GM12878 (cell line): ENCODE data around the gene SLC9A3. TPM values are rescaled to one million over a fixed set of nuclear protein-coding genes. Genes with fewer than 3 reads are reported as not detected.

Experiments used
- ATAC-seq: fragments of 200-7000 bp; cut with Tn5 transposase; 3 replicates; pipeline ENCODE4 v1.9.1; 2020; ENCODE audit warnings: mild to moderate bottlenecking, moderate library complexity
- BruUV-seq: library from RNA; stranded (reverse); fragments of 400-500 nt; replicated peaks from 2 replicates; lab custom pipeline; 2021; lab: Mats Ljungman, UMichigan
- CTCF ChIA-PET: fragments of 300-600 bp; sonication (Branson Sonifier 250); formaldehyde crosslinking; extraction: SDS; loops from one replicate; lab custom pipeline; 2021; ENCODE audit warnings: inconsistent platforms; lab: Yijun Ruan, JAX
- POLR2A ChIA-PET: fragments of 350-600 bp; formaldehyde crosslinking; extraction: SDS; loops from one replicate; lab custom pipeline; 2021; ENCODE audit warnings: inconsistent platforms; lab: Charles Lee
- RAD21 ChIA-PET: fragments of 300-600 bp; sonication (Branson Sonifier 250); formaldehyde crosslinking; loops from one replicate; lab custom pipeline; 2023; ENCODE audit warnings: antibody characterized with exemption; ENCODE audit not compliant: unreplicated experiment; lab: Charles Lee
- SMC1A ChIA-PET: fragments of 300-600 bp; sonication (Branson Sonifier 250); formaldehyde crosslinking; loops from one replicate; lab custom pipeline; 2023; ENCODE audit not compliant: unreplicated experiment, uncharacterized antibody; lab: Charles Lee
- DNase-seq: peaks from one replicate; pipeline ENCODE4 v3.0.0-alpha.2; 2011; ENCODE audit warnings: low read depth, low spot score
- FAIRE-seq: peaks from 3 replicates; lab custom pipeline; 2011; peaks lifted over from hg19 to GRCh38; lab: Jason Lieb, UNC
- H2AFZ ChIP-seq: 2 replicates; pipeline ENCODE4 v1.6.0; 2011; ENCODE audit warnings: low read depth, low read length, control low read depth; ENCODE audit not compliant: control insufficient read depth
- H3K27ac ChIP-seq: 2 replicates; pipeline ENCODE4 v1.5.1; 2011; ENCODE audit warnings: control low read depth; ENCODE audit not compliant: control insufficient read depth, insufficient read depth
- H3K27me3 ChIP-seq, 2 experiments: replicated peaks in 1 of 2; 2 replicates each; pipeline versions ENCODE4 v1.6.0 to v1.6.1; 2011; ENCODE audit warnings: low read length in 1 of 2; ENCODE audit not compliant: control insufficient read depth in 2 of 2, insufficient read depth in 2 of 2
- H3K36me3 ChIP-seq, 2 experiments: 2 replicates each; pipeline ENCODE4 v1.5.1; 2011; ENCODE audit warnings: low read length in 1 of 2; ENCODE audit not compliant: control insufficient read depth in 2 of 2, insufficient read depth in 2 of 2
- H3K4me1 ChIP-seq: 2 replicates; pipeline ENCODE4 v1.6.1; 2011; ENCODE audit warnings: mild to moderate bottlenecking, low read length, moderate library complexity, mixed read lengths; ENCODE audit not compliant: control insufficient read depth, insufficient read depth
- H3K4me2 ChIP-seq: 2 replicates; pipeline ENCODE4 v1.6.0; 2011; ENCODE audit warnings: control low read depth; ENCODE audit not compliant: control insufficient read depth, insufficient read depth
- H3K4me3 ChIP-seq: fragments of 200-600 bp; sonication (generic); 2 replicates; pipeline ENCODE4 v1.5.1; 2016
- H3K79me2 ChIP-seq: 2 replicates; pipeline ENCODE4 v1.6.0; 2011; ENCODE audit warnings: low read length; ENCODE audit not compliant: control insufficient read depth, insufficient read depth
- H3K9ac ChIP-seq: 2 replicates; pipeline ENCODE4 v1.8.0; 2011; ENCODE audit warnings: low read length, control low read depth, mixed read lengths; ENCODE audit not compliant: control insufficient read depth, insufficient read depth
- H3K9me3 ChIP-seq: replicated peaks from 3 replicates; pipeline ENCODE4 v1.5.1; 2011; ENCODE audit warnings: mild to moderate bottlenecking, low read length; ENCODE audit not compliant: control insufficient read depth, insufficient read depth
- H4K20me1 ChIP-seq: 2 replicates; pipeline ENCODE4 v1.6.0; 2011; ENCODE audit not compliant: control insufficient read depth, insufficient read depth
- BCL11A ChIP-seq: IDR thresholded peaks from 2 replicates; pipeline ENCODE4 v1.6.1; 2011; ENCODE audit warnings: low read depth, low read length
- BRCA1 ChIP-seq: IDR thresholded peaks from 2 replicates; pipeline ENCODE4 v1.6.1; 2011; ENCODE audit warnings: low read depth, low read length, improper control_type of control experiment
- CBFB ChIP-seq: IDR thresholded peaks from 2 replicates; pipeline ENCODE4 v1.6.1; 2016; ENCODE audit warnings: antibody characterized with exemption, low read depth
- GATAD2B ChIP-seq: fragments of 450-650 bp; conservative IDR thresholded peaks from 2 replicates; pipeline ENCODE4 v1.6.1; 2017; ENCODE audit warnings: low read depth, mild to moderate bottlenecking, moderate library complexity
- HDAC2 ChIP-seq: fragments of 200-600 bp; sonication (generic); IDR thresholded peaks from 2 replicates; pipeline ENCODE4 v1.6.1; 2017
- IRF3 ChIP-seq: fragments of 450-650 bp; IDR thresholded peaks from 2 replicates; pipeline ENCODE4 v1.6.1; 2014; ENCODE audit warnings: mild to moderate bottlenecking
- IRF4 ChIP-seq: IDR thresholded peaks from 2 replicates; pipeline ENCODE4 v1.6.1; 2011; ENCODE audit warnings: low read depth, low read length
- LARP7 ChIP-seq: fragments of 450-650 bp; IDR thresholded peaks from 2 replicates; pipeline ENCODE4 v1.6.1; 2017; ENCODE audit warnings: mild to moderate bottlenecking
- NFYA ChIP-seq: IDR thresholded peaks from 2 replicates; pipeline ENCODE4 v1.6.1; 2011; ENCODE audit warnings: low read depth, mild to moderate bottlenecking, low read length, improper control_type of control experiment, borderline replicate concordance
- NKRF ChIP-seq: fragments of 450-650 bp; conservative IDR thresholded peaks from 2 replicates; pipeline ENCODE4 v1.6.1; 2017; ENCODE audit warnings: mild to moderate bottlenecking, moderate library complexity
- POLR2A ChIP-seq: IDR thresholded peaks from 2 replicates; pipeline ENCODE4 v1.6.1; 2011; ENCODE audit warnings: low read depth, mild to moderate bottlenecking, low read length
- REST ChIP-seq: IDR thresholded peaks from 2 replicates; pipeline ENCODE4 v1.6.1; 2012; ENCODE audit warnings: mild to moderate bottlenecking, low read depth, low read length
- RFX5 ChIP-seq: IDR thresholded peaks from 2 replicates; pipeline ENCODE4 v1.6.1; 2011; ENCODE audit warnings: low read depth, low read length, improper control_type of control experiment
- SIN3A ChIP-seq: IDR thresholded peaks from 2 replicates; pipeline ENCODE4 v1.6.1; 2012; ENCODE audit warnings: low read depth, low read length, improper control_type of control experiment
- SPI1 ChIP-seq: IDR thresholded peaks from 2 replicates; pipeline ENCODE4 v1.6.1; 2011; ENCODE audit warnings: low read depth, mild to moderate bottlenecking, low read length, moderate library complexity, borderline replicate concordance; ENCODE audit not compliant: insufficient read depth
- SRF ChIP-seq, 2 experiments: IDR thresholded peaks; 2 replicates each; pipeline ENCODE4 v1.6.1; 2011; ENCODE audit warnings: low read depth in 2 of 2, low read length in 2 of 2, mild to moderate bottlenecking in 1 of 2, moderate library complexity in 1 of 2
- TCF7 ChIP-seq: IDR thresholded peaks from 2 replicates; pipeline ENCODE4 v1.6.1; 2014; ENCODE audit warnings: antibody characterized with exemption, borderline replicate concordance
- WGBS: methylation state at CpG from one replicate; pipeline ENCODE4 v1.1.6; 2016; ENCODE audit warnings: low lambda C conversion rate; ENCODE audit not compliant: insufficient replicate concordance, insufficient coverage; ENCODE audit errors: missing lambda C conversion rate; 5-methylcytosine and 5-hydroxymethylcytosine counted together
- in situ Hi-C: fragments of 300-500 bp; cut with MboI; formaldehyde crosslinking; loops from 9 replicates; pipeline ENCODE4 v1.14.3; 2018; ENCODE audit warnings: mixed read lengths
- intact Hi-C: fragments of 100-400 bp; cut with micrococcal nuclease; formaldehyde crosslinking; loops from one replicate; pipeline ENCODE4 v1.14.2; 2022; ENCODE audit not compliant: unreplicated experiment
- polyA plus RNA-seq, 11 experiments: library from polyadenylated mRNA; depleted of rRNA in 4 of 11; unstranded in 6 of 11; stranded (reverse) in 5 of 11; fragments of >200 nt; fragmentation: Nextera tagmentation in 4 of 11; fragmentation: Illumina TruSeq in 1 of 11; extraction: Ambion mirVana in 4 of 11; extraction: Trizol in 1 of 11; gene quantifications; 1 replicate in 1 of 11; 2 replicates in 10 of 11; pipeline versions ENCODE4 v1.2.1 to v1.2.3, GENCODE V29; 2011 to 2016; ENCODE audit warnings: inconsistent platforms in 2 of 11, missing spikeins in 2 of 11, low read depth in 1 of 11
- total RNA-seq, 4 experiments: library from RNA; depleted of rRNA in 3 of 4; stranded (reverse); fragments of >200 nt in 3 of 4; fragmentation: Illumina TruSeq in 1 of 4; extraction: Trizol in 1 of 4; gene quantifications; 2 replicates each; pipeline versions ENCODE4 v1.2.1 to v1.2.3, GENCODE V29; 2013 to 2021

Gene SLC9A3
- total and polyA plus RNA-seq, 10 of the 15 experiments (the other 5 are each of a cell fraction or from before 2014, with no cell fraction given) = 0.04 to 5.2 (median 2.3) TPM; not detected in 1

GRCh38 chr5:444226-444625 lies 80.0 kb downstream of the SLC9A3 start (continued):
- no peak for TF ChIP-seq TCF7
- TF ChIP-seq NFYA = no peak
- no peak for TF ChIP-seq SPI1

GRCh38 chr5:443239-444151 lies 80.8 kb downstream of the SLC9A3 start:
- DNase-seq (no peak), FAIRE-seq (no peak), ATAC-seq (peak; percentile 32)
- SMC1A ChIA-PET = no interaction called here
- Histone ChIP-seq H2AFZ (peak overlapping the region; percentile 51), H3K36me3 (peaks cover 15 to 17% of the 10 kb centered on the region in 2 experiments), H3K4me1 (peaks cover 23% of the 10 kb centered on the region), H3K79me2 (peaks cover 31% of the 10 kb centered on the region), H3K27me3 (no peaks in the 10 kb centered on the region), H3K9ac (peak overlapping the region; percentile 87), H3K27ac (peak overlapping the region; percentile 70), H3K9me3 (no peaks in the 10 kb centered on the region), H3K4me2 (peak overlapping the region; percentile 93), H4K20me1 (no peaks in the 10 kb centered on the region), H3K4me3 (peak overlapping the region; percentile 81)
- intact Hi-C loops (no loop called here), in situ Hi-C loops (no loop called here)
- 14% methylated on average over 44 of the region's 62 CpGs for WGBS
- no TSS peak for BruUV-seq
- RAD21 ChIA-PET = interaction anchor here (0.7 to 1.0 kb wide), 2 partner anchors 126 to 127 kb away, joined by 3 to 6 read pairs; no protein-coding TSS in a partner anchor
- CTCF ChIA-PET = interaction anchor here (3.6 to 4.5 kb wide), 2 partner anchors 28 to 126 kb away, joined by 29 to 46 read pairs; no protein-coding TSS in a partner anchor
- POLR2A ChIA-PET = no interaction called here
- TF ChIP-seq LARP7 (0 out of 2 replicates have a peak, but pooled peaks have one; percentile 12), SIN3A (no peak), IRF4 (no peak), IRF3 (no peak), REST (no peak), BRCA1 (no peak), BCL11A (no peak), NKRF (no peak), HDAC2 (no peak), SRF (IDR thresholded peaks at IDR 0.05; ENCODE audit: low read depth in 2 of 2, low read length in 2 of 2) (no peak), RFX5 (no peak), GATAD2B (0 out of 2 replicates have a peak, but pooled peaks have one; percentile 5), POLR2A (peak; percentile 37), CBFB (no peak)
